ENCODE data around the gene PTPN2. TPM values are rescaled to one million over a fixed set of nuclear protein-coding genes. Genes with fewer than 3 reads are reported as not detected.

PTPN2 gene
- total RNA-seq, 6 experiments from 2014 or later: 7.5 to 41.1 (median 14.7) TPM

- Histone ChIP-seq H3K27ac (no peak overlapping the region), H3K4me3 (no peak overlapping the region), H3K9me3 (no peaks in the 10 kb centered on the region), H3K27me3 (no peaks in the 10 kb centered on the region), H3K4me1 (no peaks in the 10 kb centered on the region), H3K36me3 (no peaks in the 10 kb centered on the region)
- DNase-seq (no peak), ATAC-seq (no peak)
- no peak for TF ChIP-seq POLR2A (IDR thresholded peaks at IDR 0.05)
- TF ChIP-seq CTCF (IDR thresholded peaks at IDR 0.05): no peak
- intact Hi-C loops (cut with DNase I): loop anchor here in 1 of 2 donors (5.0 kb wide), 1 partner anchor 154 kb away; no protein-coding TSS in a partner anchor
- WGBS (ENCODE audit: insufficient coverage, low coverage, low lambda C conversion rate, missing lambda C conversion rate): 90% methylated on average over 2 of the region's 3 CpGs
These were observed 6.9 kb upstream of the PTPN2 start for GRCh38 chr18:12890964-12891363.

GRCh38 chr18:12886498-12887126 is 2.6 kb upstream of the PTPN2 start:
- WGBS (ENCODE audit: insufficient coverage, low coverage, low lambda C conversion rate, missing lambda C conversion rate): 8% methylated on average over 2 of the region's 2 CpGs
- H3K36me3 ChIP-seq: no peaks in the 10 kb centered on the region
- no peak overlapping the region for H3K4me3 ChIP-seq
- intact Hi-C loops (cut with DNase I): no loop called here
- no peaks in the 10 kb centered on the region for H3K27me3 ChIP-seq
- no peak for TF ChIP-seq POLR2A (IDR thresholded peaks at IDR 0.05)
- TF ChIP-seq CTCF (IDR thresholded peaks at IDR 0.05): peak; percentile 15 to 38 (median 35)
- H3K27ac ChIP-seq: no peak overlapping the region
- peaks cover 0 to 23% (median 7%) of the 10 kb centered on the region in 4 donors for H3K4me1 ChIP-seq
- ATAC-seq: no peak
- DNase-seq: no peak
- no peaks in the 10 kb centered on the region for H3K9me3 ChIP-seq

GRCh38 chr18:12885500-12885899 is 1.5 kb upstream of the PTPN2 start:
- H3K4me3 ChIP-seq: no peak overlapping the region
- TF ChIP-seq CTCF (IDR thresholded peaks at IDR 0.05): no peak
- TF ChIP-seq POLR2A (IDR thresholded peaks at IDR 0.05): no peak
- intact Hi-C loops (cut with DNase I): no loop called here
- no peaks in the 10 kb centered on the region for H3K9me3 ChIP-seq
- no peaks in the 10 kb centered on the region for H3K36me3 ChIP-seq
- 74% methylated on average over 4 of the region's 4 CpGs for WGBS (ENCODE audit: insufficient coverage, low coverage, low lambda C conversion rate, missing lambda C conversion rate)
- H3K4me1 ChIP-seq: peaks cover 0 to 30% (median 7%) of the 10 kb centered on the region in 4 donors
- no peaks in the 10 kb centered on the region for H3K27me3 ChIP-seq
- no peak for ATAC-seq
- no peak for DNase-seq
- no peak overlapping the region for H3K27ac ChIP-seq

- ATAC-seq: no peak
- Histone ChIP-seq H3K27ac (peak overlapping the region; percentile 98 to 99 (median 99)), H3K27me3 (no peaks in the 10 kb centered on the region), H3K4me1 (peaks cover 0 to 30% (median 7%) of the 10 kb centered on the region in 4 donors), H3K36me3 (no peaks in the 10 kb centered on the region), H3K9me3 (no peaks in the 10 kb centered on the region), H3K4me3 (peak overlapping the region; percentile 75 to 85 (median 82))
- intact Hi-C loops (cut with DNase I): no loop called here
- WGBS (ENCODE audit: insufficient coverage, low coverage, low lambda C conversion rate, missing lambda C conversion rate): 14% methylated on average over 20 of the region's 35 CpGs
- TF ChIP-seq POLR2A (IDR thresholded peaks at IDR 0.05) (no peak), CTCF (IDR thresholded peaks at IDR 0.05) (no peak)
- DNase-seq: no peak
These were observed 628 bp upstream of the PTPN2 start for GRCh38 chr18:12884406-12885323.

Measured in right lobe of liver (tissue), 6 donors.